HepG2 (cell line): ENCODE measurements around the gene NELFCD. TPM values are rescaled to one million over a fixed set of nuclear protein-coding genes. Genes with fewer than 3 reads are reported as not detected.

Experiments used
- CBX1 ChIP-seq: IDR thresholded peaks from one replicate; pipeline ENCODE4 v1.6.1; 2016; ENCODE audit warnings: antibody characterized with exemption, low read depth
- HNRNPUL1 ChIP-seq: fragments of 200-400 bp; formaldehyde crosslinking; IDR thresholded peaks from 2 replicates; pipeline ENCODE4 v1.6.1; 2017; ENCODE audit warnings: low read depth, mild to moderate bottlenecking, low read length, moderate library complexity
- HOXA7 ChIP-seq: sonication (generic); formaldehyde crosslinking; IDR thresholded peaks from 2 replicates; pipeline ENCODE4 v1.8.1; 2022; ENCODE audit warnings: mild to moderate bottlenecking, missing genetic modification reagents, moderate library complexity
- JUNB ChIP-seq: sonication (generic); formaldehyde crosslinking; IDR thresholded peaks from 2 replicates; pipeline ENCODE4 v1.8.0; 2022; ENCODE audit warnings: missing genetic modification reagents, mild to moderate bottlenecking, borderline replicate concordance
- MED8 ChIP-seq: sonication (generic); formaldehyde crosslinking; IDR thresholded peaks from 2 replicates; pipeline ENCODE4 v1.8.1; 2023; ENCODE audit warnings: mild to moderate bottlenecking, missing genetic modification reagents; ENCODE audit not compliant: insufficient replicate concordance
- POLR2A ChIP-seq, 2 experiments: IDR thresholded peaks; 2 replicates each; pipeline ENCODE4 v1.6.1; 2011; ENCODE audit warnings: low read depth in 2 of 2, low read length in 2 of 2, mild to moderate bottlenecking in 1 of 2, moderate library complexity in 1 of 2; ENCODE audit not compliant: insufficient read depth in 1 of 2
- RFX1 ChIP-seq: fragments of 450-650 bp; IDR thresholded peaks from 2 replicates; pipeline ENCODE4 v1.6.1; 2017
- ZMYM3 ChIP-seq: sonication (generic); formaldehyde crosslinking; IDR thresholded peaks from 2 replicates; pipeline ENCODE4 v1.5.1; 2020; ENCODE audit warnings: mild to moderate bottlenecking, missing genetic modification reagents
- ZNF124 ChIP-seq: sonication (generic); formaldehyde crosslinking; IDR thresholded peaks from 2 replicates; pipeline ENCODE4 v1.4.0; 2020; ENCODE audit warnings: missing genetic modification reagents
- ZNF383 ChIP-seq: sonication (generic); formaldehyde crosslinking; IDR thresholded peaks from 2 replicates; pipeline ENCODE4 v1.4.0; 2020; ENCODE audit warnings: missing genetic modification reagents, mild to moderate bottlenecking, borderline replicate concordance
- ZNF432 ChIP-seq: sonication (generic); formaldehyde crosslinking; IDR thresholded peaks from 2 replicates; pipeline ENCODE4 v1.5.0; 2020; ENCODE audit warnings: missing genetic modification reagents, mild to moderate bottlenecking, borderline replicate concordance
- ZNF614 ChIP-seq: IDR thresholded peaks from 2 replicates; pipeline ENCODE4 v1.6.1; 2018; ENCODE audit warnings: missing biosample characterization, missing genetic modification reagents, inconsistent platforms, borderline replicate concordance
- ZNF768 ChIP-seq: sonication (generic); formaldehyde crosslinking; IDR thresholded peaks from 2 replicates; pipeline ENCODE4 v1.4.0; 2020; ENCODE audit warnings: missing genetic modification reagents
- polyA plus RNA-seq, 8 experiments: library from polyadenylated mRNA; depleted of rRNA in 3 of 8; stranded (reverse) in 7 of 8; unstranded in 1 of 8; fragments of >200 nt; fragmentation: Illumina TruSeq in 4 of 8; extraction: Trizol in 4 of 8; gene quantifications; 2 replicates each; pipeline versions ENCODE4 v1.2.1 to v1.2.3, GENCODE V29; 2011 to 2016; ENCODE audit warnings: low read depth in 4 of 8, missing spikeins in 1 of 8, mixed read lengths in 1 of 8; ENCODE audit not compliant: insufficient read depth in 1 of 8
- total RNA-seq, 5 experiments: library from RNA; depleted of rRNA; stranded (reverse); fragments of >200 nt; fragmentation: Illumina TruSeq; extraction: Trizol; gene quantifications; 2 replicates each; pipeline ENCODE4 v1.2.3, GENCODE V29; 2016; ENCODE audit warnings: low read depth in 1 of 5
- TF ChIP-seq, protein P1 (sequence below): sonication (generic); formaldehyde crosslinking; IDR thresholded peaks from 2 replicates; pipeline ENCODE4 v1.8.1; 2023; ENCODE audit warnings: mild to moderate bottlenecking, missing genetic modification reagents, borderline replicate concordance
- TF ChIP-seq, protein P2 (sequence below): sonication (generic); formaldehyde crosslinking; IDR thresholded peaks from 2 replicates; pipeline ENCODE4 v1.4.0; 2020; ENCODE audit warnings: missing genetic modification reagents, borderline replicate concordance
- TF ChIP-seq, protein P3 (sequence below): sonication (generic); formaldehyde crosslinking; IDR thresholded peaks from 2 replicates; pipeline ENCODE4 v1.5.1; 2020; ENCODE audit warnings: missing genetic modification reagents, mild to moderate bottlenecking, borderline replicate concordance
- TF ChIP-seq, protein P4 (sequence below): sonication (generic); formaldehyde crosslinking; IDR thresholded peaks from 2 replicates; pipeline ENCODE4 v1.4.0; 2020; ENCODE audit warnings: low read depth, missing genetic modification reagents
- TF ChIP-seq, protein P5 (sequence below): sonication (generic); formaldehyde crosslinking; IDR thresholded peaks from 2 replicates; pipeline ENCODE4 v1.8.0; 2022; ENCODE audit warnings: missing genetic modification reagents, mild to moderate bottlenecking, borderline replicate concordance

NELFCD gene
- total and polyA plus RNA-seq, 2 of the 13 experiments (the other 11 are each of a cell fraction or from before 2014, with no cell fraction given): 159 to 203 TPM

DNA sequence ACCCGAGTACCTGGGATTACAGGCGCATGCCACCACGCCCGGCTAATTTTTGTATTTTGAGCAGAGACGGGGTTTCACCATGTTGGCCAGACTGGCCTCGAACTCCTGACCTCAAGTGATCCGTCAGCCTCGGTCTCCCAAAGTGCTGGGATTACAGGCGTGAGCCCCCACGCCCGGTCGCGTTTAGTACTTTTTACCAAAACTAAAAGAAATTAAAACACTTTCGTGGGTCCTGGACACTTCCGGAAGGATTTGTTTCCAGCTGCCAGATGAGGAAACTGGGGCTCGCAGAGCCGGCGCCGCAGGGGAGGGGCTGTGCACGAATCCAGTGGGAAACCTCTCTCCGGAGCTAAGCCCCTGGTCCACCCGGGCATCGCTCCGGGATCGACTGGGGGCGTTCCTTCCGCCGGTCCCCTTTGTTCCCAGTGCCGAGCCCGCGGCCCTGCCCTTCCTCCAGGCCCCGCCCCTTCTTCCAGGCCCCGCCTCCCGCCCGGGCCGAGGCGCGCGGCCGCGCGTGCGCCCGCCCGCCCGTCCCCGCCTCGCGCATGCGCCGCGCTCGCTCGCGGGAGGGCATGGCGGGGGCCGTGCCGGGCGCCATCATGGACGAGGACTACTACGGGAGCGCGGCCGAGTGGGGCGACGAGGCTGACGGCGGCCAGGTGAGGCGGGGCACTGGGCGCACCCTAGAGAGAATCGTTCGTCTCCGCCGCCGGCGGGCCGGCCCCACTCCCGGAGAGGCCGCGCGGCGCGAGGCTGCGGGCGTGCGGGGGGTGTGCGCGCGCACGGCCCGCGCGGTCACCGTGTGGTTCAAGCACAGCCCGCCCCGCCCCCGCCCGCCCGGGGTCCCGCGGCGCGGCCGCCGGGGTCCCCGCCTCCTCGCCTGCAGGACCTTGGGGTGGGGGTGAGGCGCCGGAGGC is at the start of gene NELFCD (continued):
- TF ChIP-seq, protein P1, sequence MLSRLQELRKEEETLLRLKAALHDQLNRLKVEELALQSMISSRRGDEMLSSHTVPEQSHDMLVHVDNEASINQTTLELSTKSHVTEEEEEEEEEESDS (CRISPR knock-in tag): peak; percentile 70; the same call in 1 of the 2 replicates
- TF ChIP-seq, protein P2, sequence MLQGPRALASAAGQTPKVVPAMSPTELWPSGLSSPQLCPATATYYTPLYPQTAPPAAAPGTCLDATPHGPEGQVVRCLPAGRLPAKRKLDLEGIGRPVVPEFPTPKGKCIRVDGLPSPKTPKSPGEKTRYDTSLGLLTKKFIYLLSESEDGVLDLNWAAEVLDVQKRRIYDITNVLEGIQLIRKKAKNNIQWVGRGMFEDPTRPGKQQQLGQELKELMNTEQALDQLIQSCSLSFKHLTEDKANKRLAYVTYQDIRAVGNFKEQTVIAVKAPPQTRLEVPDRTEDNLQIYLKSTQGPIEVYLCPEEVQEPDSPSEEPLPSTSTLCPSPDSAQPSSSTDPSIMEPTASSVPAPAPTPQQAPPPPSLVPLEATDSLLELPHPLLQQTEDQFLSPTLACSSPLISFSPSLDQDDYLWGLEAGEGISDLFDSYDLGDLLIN: no peak
- TF ChIP-seq RFX1: no peak
- no peak for TF ChIP-seq JUNB
- TF ChIP-seq POLR2A (IDR thresholded peaks at IDR 0.05; ENCODE audit: insufficient read depth in 1 of 2, low read depth in 2 of 2, low read length in 2 of 2): peak; percentile 78 to 95
- TF ChIP-seq MED8 (CRISPR knock-in tag): peak; percentile 44
- peak; percentile 92 for TF ChIP-seq ZMYM3
- TF ChIP-seq, protein P3, sequence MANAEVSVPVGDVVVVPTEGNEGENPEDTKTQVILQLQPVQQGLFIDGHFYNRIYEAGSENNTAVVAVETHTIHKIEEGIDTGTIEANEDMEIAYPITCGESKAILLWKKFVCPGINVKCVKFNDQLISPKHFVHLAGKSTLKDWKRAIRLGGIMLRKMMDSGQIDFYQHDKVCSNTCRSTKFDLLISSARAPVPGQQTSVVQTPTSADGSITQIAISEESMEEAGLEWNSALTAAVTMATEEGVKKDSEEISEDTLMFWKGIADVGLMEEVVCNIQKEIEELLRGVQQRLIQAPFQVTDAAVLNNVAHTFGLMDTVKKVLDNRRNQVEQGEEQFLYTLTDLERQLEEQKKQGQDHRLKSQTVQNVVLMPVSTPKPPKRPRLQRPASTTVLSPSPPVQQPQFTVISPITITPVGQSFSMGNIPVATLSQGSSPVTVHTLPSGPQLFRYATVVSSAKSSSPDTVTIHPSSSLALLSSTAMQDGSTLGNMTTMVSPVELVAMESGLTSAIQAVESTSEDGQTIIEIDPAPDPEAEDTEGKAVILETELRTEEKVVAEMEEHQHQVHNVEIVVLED: no peak
- no peak for TF ChIP-seq HOXA7 (CRISPR knock-in tag)
- peak; percentile 73 for TF ChIP-seq ZNF614
- no peak for TF ChIP-seq HNRNPUL1
- TF ChIP-seq, protein P4, sequence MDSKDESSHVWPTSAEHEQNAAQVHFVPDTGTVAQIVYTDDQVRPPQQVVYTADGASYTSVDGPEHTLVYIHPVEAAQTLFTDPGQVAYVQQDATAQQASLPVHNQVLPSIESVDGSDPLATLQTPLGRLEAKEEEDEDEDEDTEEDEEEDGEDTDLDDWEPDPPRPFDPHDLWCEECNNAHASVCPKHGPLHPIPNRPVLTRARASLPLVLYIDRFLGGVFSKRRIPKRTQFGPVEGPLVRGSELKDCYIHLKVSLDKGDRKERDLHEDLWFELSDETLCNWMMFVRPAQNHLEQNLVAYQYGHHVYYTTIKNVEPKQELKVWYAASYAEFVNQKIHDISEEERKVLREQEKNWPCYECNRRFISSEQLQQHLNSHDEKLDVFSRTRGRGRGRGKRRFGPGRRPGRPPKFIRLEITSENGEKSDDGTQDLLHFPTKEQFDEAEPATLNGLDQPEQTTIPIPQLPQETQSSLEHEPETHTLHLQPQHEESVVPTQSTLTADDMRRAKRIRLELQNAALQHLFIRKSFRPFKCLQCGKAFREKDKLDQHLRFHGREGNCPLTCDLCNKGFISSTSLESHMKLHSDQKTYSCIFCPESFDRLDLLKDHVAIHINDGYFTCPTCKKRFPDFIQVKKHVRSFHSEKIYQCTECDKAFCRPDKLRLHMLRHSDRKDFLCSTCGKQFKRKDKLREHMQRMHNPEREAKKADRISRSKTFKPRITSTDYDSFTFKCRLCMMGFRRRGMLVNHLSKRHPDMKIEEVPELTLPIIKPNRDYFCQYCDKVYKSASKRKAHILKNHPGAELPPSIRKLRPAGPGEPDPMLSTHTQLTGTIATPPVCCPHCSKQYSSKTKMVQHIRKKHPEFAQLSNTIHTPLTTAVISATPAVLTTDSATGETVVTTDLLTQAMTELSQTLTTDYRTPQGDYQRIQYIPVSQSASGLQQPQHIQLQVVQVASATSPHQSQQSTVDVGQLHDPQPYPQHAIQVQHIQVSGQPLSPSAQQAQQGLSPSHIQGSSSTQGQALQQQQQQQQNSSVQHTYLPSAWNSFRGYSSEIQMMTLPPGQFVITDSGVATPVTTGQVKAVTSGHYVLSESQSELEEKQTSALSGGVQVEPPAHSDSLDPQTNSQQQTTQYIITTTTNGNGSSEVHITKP (CRISPR knock-in tag): no peak
- TF ChIP-seq CBX1: peak; percentile 71
- TF ChIP-seq ZNF768: peak; percentile 81
- no peak for TF ChIP-seq ZNF432 (CRISPR knock-in tag)
- TF ChIP-seq, protein P5, sequence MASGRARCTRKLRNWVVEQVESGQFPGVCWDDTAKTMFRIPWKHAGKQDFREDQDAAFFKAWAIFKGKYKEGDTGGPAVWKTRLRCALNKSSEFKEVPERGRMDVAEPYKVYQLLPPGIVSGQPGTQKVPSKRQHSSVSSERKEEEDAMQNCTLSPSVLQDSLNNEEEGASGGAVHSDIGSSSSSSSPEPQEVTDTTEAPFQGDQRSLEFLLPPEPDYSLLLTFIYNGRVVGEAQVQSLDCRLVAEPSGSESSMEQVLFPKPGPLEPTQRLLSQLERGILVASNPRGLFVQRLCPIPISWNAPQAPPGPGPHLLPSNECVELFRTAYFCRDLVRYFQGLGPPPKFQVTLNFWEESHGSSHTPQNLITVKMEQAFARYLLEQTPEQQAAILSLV (CRISPR knock-in tag): no peak
- no peak for TF ChIP-seq ZNF383
- peak; percentile 88; the same call in 1 of the 2 replicates for TF ChIP-seq ZNF124 (CRISPR knock-in tag)
